Stimulated activated CD4-positive, alpha-beta T cell treated with anti-CD3 and anti-CD28 coated beads, Interleukin-4, amount 100 ng/mL, for 1 hour (primary cell): ENCODE results near the gene ANKRD36C.
"Not testable (repeated sequence)": the region's sequence is repeated elsewhere in the genome, so short reads cannot be mapped to it uniquely, and the experiment has no call there.

Experiments used
- DNase-seq: peaks from one replicate; pipeline ENCODE4 v3.0.0-alpha.2; 2020

The ANKRD36C gene

DNA sequence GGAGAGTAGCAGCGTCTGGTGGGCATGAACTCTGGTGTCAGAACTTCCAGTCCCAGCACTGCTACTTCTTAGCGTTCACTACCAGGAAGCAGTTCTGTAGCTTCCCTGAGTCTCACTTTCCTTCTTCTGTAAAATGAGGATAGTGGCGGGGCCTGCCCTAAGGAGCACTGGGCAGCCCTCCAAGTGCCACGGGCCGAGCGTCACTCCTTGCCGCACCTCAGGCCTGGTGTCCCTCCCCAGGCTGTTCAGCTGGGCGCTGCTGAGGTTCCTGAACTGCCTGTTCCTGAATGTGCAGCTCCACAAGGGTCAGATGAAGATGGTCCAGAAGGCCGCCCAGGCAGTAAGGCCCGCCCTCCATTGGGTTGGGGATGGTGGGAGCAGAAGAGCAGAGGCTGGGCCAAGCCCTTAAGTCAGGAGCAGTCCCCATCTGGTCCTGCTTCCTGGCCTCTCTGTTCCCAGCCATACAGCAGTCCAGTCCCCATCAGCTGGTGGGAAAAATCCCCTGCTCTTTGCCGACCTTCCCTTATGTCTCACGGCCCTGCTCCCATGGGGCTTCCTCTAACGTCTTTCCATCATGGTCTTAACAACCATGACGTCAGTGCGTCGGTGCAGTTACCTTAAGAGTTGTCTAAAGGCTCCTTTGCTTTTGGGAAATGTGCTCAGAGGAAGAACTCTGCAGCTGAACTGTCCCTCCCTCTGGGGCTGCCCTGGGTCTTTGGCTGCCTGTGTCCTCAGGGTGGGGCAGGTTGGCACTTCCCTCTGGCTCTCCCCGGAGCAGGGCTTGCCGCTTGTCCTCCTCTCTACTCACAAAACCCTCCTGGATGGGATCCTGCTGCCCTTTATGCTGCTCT is 195.2 kb downstream of the ANKRD36C start:
- not testable (repeated sequence) for DNase-seq

DNA sequence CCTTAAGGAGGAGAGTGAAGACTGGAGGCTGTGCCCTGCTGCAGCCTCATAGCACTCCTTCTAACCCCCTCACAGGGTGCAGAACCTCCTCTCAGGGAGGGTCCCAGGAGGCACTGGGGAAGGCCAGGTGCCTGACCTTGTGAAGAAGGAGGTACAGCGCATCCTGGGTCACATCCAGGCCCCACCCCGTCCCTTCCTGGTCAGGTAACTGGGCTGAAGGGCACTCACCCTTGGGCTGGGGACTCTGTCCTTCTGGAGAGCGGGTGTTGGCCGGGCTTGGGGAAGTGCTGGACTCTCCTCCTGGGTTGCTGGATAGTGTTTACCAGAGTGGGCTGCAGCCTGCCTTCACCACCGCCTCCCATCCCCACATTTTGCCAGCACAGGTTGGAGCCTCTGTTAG is 197.7 kb downstream of the ANKRD36C start:
- DNase-seq = not testable (repeated sequence)

DNA sequence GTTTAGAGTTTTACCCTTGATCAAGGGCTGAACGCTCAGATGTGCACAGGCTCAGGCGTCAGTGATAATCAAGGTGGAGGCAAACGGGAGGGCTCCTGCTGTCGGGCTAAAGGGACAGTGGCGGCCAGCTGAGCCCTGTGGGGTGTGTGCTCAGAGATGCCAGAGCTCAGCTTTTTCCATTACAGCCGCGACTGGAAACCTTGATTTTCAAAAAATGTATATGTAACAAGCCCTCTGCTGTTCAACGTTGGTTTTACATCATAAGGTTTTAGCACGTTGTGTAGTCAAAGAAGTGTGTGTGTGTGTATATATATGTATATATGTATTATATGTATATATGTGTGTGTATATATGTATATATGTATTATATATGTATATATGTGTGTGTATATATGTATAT is 201.4 kb downstream of the ANKRD36C start:
- DNase-seq = not testable (repeated sequence)

DNA sequence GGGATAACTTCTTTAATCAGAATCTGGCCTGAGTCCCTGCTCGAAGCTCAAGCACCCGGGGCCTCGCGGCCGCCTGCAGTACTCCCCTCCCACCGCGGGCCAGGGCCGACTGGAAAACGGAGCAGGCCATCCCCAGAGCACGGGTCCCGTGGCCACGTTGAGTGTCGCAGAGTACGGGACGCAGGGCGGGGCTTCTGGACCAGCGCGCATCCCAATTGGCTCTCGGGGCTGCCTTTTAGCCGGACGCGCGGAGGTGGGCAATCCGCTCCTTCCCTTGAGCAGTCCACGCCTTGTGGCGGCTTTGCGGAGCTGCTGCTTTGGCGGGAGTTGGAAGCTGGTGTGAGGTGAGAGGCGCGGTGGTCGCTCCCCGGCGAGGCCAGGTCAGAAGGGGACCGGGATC is 202.2 kb downstream of the ANKRD36C start:
- DNase-seq = not testable (repeated sequence)

DNA sequence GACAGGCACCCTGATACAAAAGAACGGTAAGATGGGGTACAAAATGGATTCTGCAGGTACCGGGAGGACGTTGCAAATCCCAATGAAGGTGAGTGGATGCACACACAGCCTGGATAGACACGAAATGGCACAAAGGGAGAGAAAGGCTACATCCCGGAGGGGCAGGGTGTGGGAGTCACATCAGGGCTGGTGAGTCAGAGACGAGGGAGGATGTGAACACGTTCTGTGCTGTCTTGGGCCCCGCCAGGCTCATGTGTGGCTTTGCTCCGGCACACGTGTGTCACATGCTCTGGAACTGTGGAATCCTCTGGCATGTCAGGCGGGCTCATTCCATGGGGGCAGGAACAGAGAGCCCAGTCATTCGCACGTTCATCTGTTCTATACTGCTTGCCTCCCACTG is 203.0 kb downstream of the ANKRD36C start:
- DNase-seq = not testable (repeated sequence)
